HepG2 (cell line): Measurements from ENCODE around the gene GASK1A. TPM values are rescaled to one million over a fixed set of nuclear protein-coding genes. Genes with fewer than 3 reads are reported as not detected.

Experiments used
- ATAC-seq: fragments of 200-7000 bp; cut with Tn5 transposase; 3 replicates; pipeline ENCODE4 v1.9.1; 2020; ENCODE audit warnings: mild to moderate bottlenecking, moderate library complexity
- BruUV-seq: library from RNA; stranded (reverse); fragments of 400-500 nt; replicated peaks from 2 replicates; lab custom pipeline; 2021; lab: Mats Ljungman, UMichigan
- CTCF ChIA-PET: fragments of 300-600 bp; formaldehyde crosslinking; extraction: SDS; loops from one replicate; lab custom pipeline; 2021; ENCODE audit warnings: low total read pairs, inconsistent platforms, low intra/inter-chr PET ratio; lab: Yijun Ruan, JAX
- POLR2A ChIA-PET: fragments of 350-600 bp; sonication (Branson Sonifier 250); formaldehyde crosslinking; loops from one replicate; lab custom pipeline; 2020; ENCODE audit warnings: antibody characterized with exemption, inconsistent platforms; lab: Yijun Ruan, JAX
- DNase-seq: peaks from one replicate; pipeline ENCODE4 v3.0.0-alpha.2; 2015; ENCODE audit warnings: low spot score
- FAIRE-seq: peaks from 3 replicates; lab custom pipeline; 2011; peaks lifted over from hg19 to GRCh38; lab: Jason Lieb, UNC
- H2AFZ ChIP-seq: one replicate; pipeline ENCODE4 v1.6.1; 2011; ENCODE audit warnings: low read length, inconsistent platforms
- H3K27ac ChIP-seq: fragments of 300-600 bp; 3 replicates; pipeline ENCODE4 v1.8.0; 2011; ENCODE audit warnings: mixed run types, mild to moderate bottlenecking, mixed read lengths, low read length, inconsistent platforms; ENCODE audit not compliant: insufficient read depth; ENCODE audit errors: extremely low read length
- H3K27me3 ChIP-seq, 2 experiments: fragments of 200-600 bp in 1 of 2; 2 replicates in 1 of 2; 3 replicates in 1 of 2; pipeline versions ENCODE4 v1.6.0 to v1.8.0; 2011; ENCODE audit warnings: low read length in 2 of 2, mild to moderate bottlenecking in 2 of 2, moderate library complexity in 2 of 2, inconsistent platforms in 1 of 2; ENCODE audit not compliant: insufficient read depth in 2 of 2, control insufficient read depth in 1 of 2
- H3K36me3 ChIP-seq, 2 experiments: fragments of 200-600 bp in 1 of 2; replicated peaks in 1 of 2; 2 replicates in 1 of 2; 3 replicates in 1 of 2; pipeline versions ENCODE4 v1.5.1 to v1.8.0; 2011; ENCODE audit warnings: low read length in 2 of 2, inconsistent platforms in 1 of 2; ENCODE audit not compliant: insufficient read depth in 2 of 2, control insufficient read depth in 1 of 2
- H3K4me1 ChIP-seq: 2 replicates; pipeline ENCODE4 v1.5.1; 2012; ENCODE audit warnings: low read length, inconsistent platforms; ENCODE audit not compliant: insufficient read depth
- H3K4me2 ChIP-seq: 2 replicates; pipeline ENCODE4 v1.6.0; 2011; ENCODE audit warnings: low read depth, low read length, inconsistent platforms
- H3K4me3 ChIP-seq, 3 experiments: fragments of 200-600 bp in 1 of 3; sonication (generic), shearing (Covaris generic) in 1 of 3; replicated peaks in 1 of 3; 2 replicates each; pipeline ENCODE4 v1.5.1; 2011 to 2016; ENCODE audit warnings: low read length in 3 of 3, inconsistent platforms in 2 of 3, low read depth in 2 of 3, mild to moderate bottlenecking in 2 of 3, control low read depth in 1 of 3, mixed read lengths in 1 of 3; ENCODE audit not compliant: insufficient read depth in 1 of 3
- H3K79me2 ChIP-seq: one replicate; pipeline ENCODE4 v1.6.1; 2011; ENCODE audit warnings: low read length, inconsistent platforms; ENCODE audit not compliant: insufficient read depth
- H3K9ac ChIP-seq: 2 replicates; pipeline ENCODE4 v1.6.0; 2011; ENCODE audit warnings: mild to moderate bottlenecking, low read depth, low read length, inconsistent platforms; ENCODE audit not compliant: insufficient read depth
- H3K9me3 ChIP-seq: 2 replicates; pipeline ENCODE4 v1.5.1; 2012; ENCODE audit warnings: mild to moderate bottlenecking, low read length
- H4K20me1 ChIP-seq: 2 replicates; pipeline ENCODE4 v1.6.0; 2011; ENCODE audit warnings: inconsistent platforms, mild to moderate bottlenecking, low read length, moderate library complexity; ENCODE audit not compliant: insufficient read depth
- ASH2L ChIP-seq: fragments of 300-600, 200-600 bp; sonication (generic); IDR thresholded peaks from 2 replicates; pipeline ENCODE4 v1.7.0; 2017; ENCODE audit warnings: low read depth, mild to moderate bottlenecking, moderate library complexity, mixed read lengths, low read length; ENCODE audit not compliant: insufficient read length
- ATM ChIP-seq: fragments of 450-650 bp; IDR thresholded peaks from 2 replicates; pipeline ENCODE4 v1.7.1; 2017; ENCODE audit warnings: mild to moderate bottlenecking, borderline replicate concordance
- FOXA1 ChIP-seq, 2 experiments: fragments of 450-650 bp in 1 of 2; sonication (generic) in 1 of 2; formaldehyde crosslinking in 1 of 2; IDR thresholded peaks; 2 replicates each; pipeline versions ENCODE4 v1.4.0 to v1.6.1; 2016 to 2020; ENCODE audit warnings: missing genetic modification reagents in 1 of 2
- GFI1 ChIP-seq: sonication (generic); formaldehyde crosslinking; IDR thresholded peaks from 2 replicates; pipeline ENCODE4 v1.5.0; 2020; ENCODE audit warnings: missing genetic modification reagents, mild to moderate bottlenecking, borderline replicate concordance
- HOXA7 ChIP-seq: sonication (generic); formaldehyde crosslinking; IDR thresholded peaks from 2 replicates; pipeline ENCODE4 v1.8.1; 2022; ENCODE audit warnings: mild to moderate bottlenecking, missing genetic modification reagents, moderate library complexity
- IKZF1 ChIP-seq: fragments of 450-650 bp; IDR thresholded peaks from 2 replicates; pipeline ENCODE4 v1.7.1; 2016
- MIXL1 ChIP-seq: IDR thresholded peaks from 2 replicates; pipeline ENCODE4 v1.6.1; 2016
- NFIB ChIP-seq: sonication (generic); formaldehyde crosslinking; IDR thresholded peaks from 2 replicates; pipeline ENCODE4 v1.9.0; 2021; ENCODE audit warnings: missing genetic modification reagents, mild to moderate bottlenecking, borderline replicate concordance
- PHF5A ChIP-seq: IDR thresholded peaks from one replicate; pipeline ENCODE4 v1.6.1; 2018; ENCODE audit warnings: low read depth, missing genetic modification reagents; ENCODE audit not compliant: unreplicated experiment
- RBFOX2 ChIP-seq: fragments of 200-400 bp; formaldehyde crosslinking; IDR thresholded peaks from 2 replicates; pipeline ENCODE4 v1.6.1; 2017; ENCODE audit warnings: low read depth, mild to moderate bottlenecking, low read length
- RFXAP ChIP-seq: sonication (generic); formaldehyde crosslinking; IDR thresholded peaks from 2 replicates; pipeline ENCODE4 v1.4.0; 2020; ENCODE audit warnings: missing genetic modification reagents, borderline replicate concordance
- TP53 ChIP-seq: sonication (generic); formaldehyde crosslinking; conservative IDR thresholded peaks from 2 replicates; pipeline ENCODE4 v1.4.0; 2020; ENCODE audit warnings: missing genetic modification reagents
- ZNF326 ChIP-seq: sonication (generic); formaldehyde crosslinking; IDR thresholded peaks from 2 replicates; pipeline ENCODE4 v1.4.0; 2020; ENCODE audit warnings: missing genetic modification reagents, borderline replicate concordance
- ZNF331 ChIP-seq: sonication (generic); formaldehyde crosslinking; IDR thresholded peaks from 2 replicates; pipeline ENCODE4 v1.4.0; 2020; ENCODE audit warnings: missing genetic modification reagents
- ZNF513 ChIP-seq: sonication (generic); formaldehyde crosslinking; conservative IDR thresholded peaks from 2 replicates; pipeline ENCODE4 v1.5.0; 2020; ENCODE audit warnings: missing genetic modification reagents
- WGBS: methylation state at CpG from one replicate; pipeline ENCODE4 v1.1.6; 2017; ENCODE audit warnings: low lambda C conversion rate; 5-methylcytosine and 5-hydroxymethylcytosine counted together
- in situ Hi-C: cut with HindIII; loops from 2 replicates; pipeline ENCODE4 v1.10.0; 2017; ENCODE audit warnings: low pct_unique_long_range_greater_than_20kb; ENCODE audit not compliant: extremely low pct_ligation_motif_present
- intact Hi-C: fragments of 100-400 bp; cut with micrococcal nuclease; formaldehyde crosslinking; loops from one replicate; pipeline ENCODE4 v1.10.0; 2022; ENCODE audit not compliant: unreplicated experiment
- polyA plus RNA-seq, 8 experiments: library from polyadenylated mRNA; depleted of rRNA in 3 of 8; stranded (reverse) in 7 of 8; unstranded in 1 of 8; fragments of >200 nt; fragmentation: Illumina TruSeq in 4 of 8; extraction: Trizol in 4 of 8; gene quantifications; 2 replicates each; pipeline versions ENCODE4 v1.2.1 to v1.2.3, GENCODE V29; 2011 to 2016; ENCODE audit warnings: low read depth in 4 of 8, missing spikeins in 1 of 8, mixed read lengths in 1 of 8; ENCODE audit not compliant: insufficient read depth in 1 of 8
- total RNA-seq, 5 experiments: library from RNA; depleted of rRNA; stranded (reverse); fragments of >200 nt; fragmentation: Illumina TruSeq; extraction: Trizol; gene quantifications; 2 replicates each; pipeline ENCODE4 v1.2.3, GENCODE V29; 2016; ENCODE audit warnings: low read depth in 1 of 5
- TF ChIP-seq, protein P1 (sequence below): sonication (generic); formaldehyde crosslinking; IDR thresholded peaks from 2 replicates; pipeline ENCODE4 v1.5.1; 2020; ENCODE audit warnings: missing genetic modification reagents, mild to moderate bottlenecking, borderline replicate concordance

GASK1A gene
- total and polyA plus RNA-seq, 2 of the 13 experiments (the other 11 are each of a cell fraction or from before 2014, with no cell fraction given) = not detected

DNA sequence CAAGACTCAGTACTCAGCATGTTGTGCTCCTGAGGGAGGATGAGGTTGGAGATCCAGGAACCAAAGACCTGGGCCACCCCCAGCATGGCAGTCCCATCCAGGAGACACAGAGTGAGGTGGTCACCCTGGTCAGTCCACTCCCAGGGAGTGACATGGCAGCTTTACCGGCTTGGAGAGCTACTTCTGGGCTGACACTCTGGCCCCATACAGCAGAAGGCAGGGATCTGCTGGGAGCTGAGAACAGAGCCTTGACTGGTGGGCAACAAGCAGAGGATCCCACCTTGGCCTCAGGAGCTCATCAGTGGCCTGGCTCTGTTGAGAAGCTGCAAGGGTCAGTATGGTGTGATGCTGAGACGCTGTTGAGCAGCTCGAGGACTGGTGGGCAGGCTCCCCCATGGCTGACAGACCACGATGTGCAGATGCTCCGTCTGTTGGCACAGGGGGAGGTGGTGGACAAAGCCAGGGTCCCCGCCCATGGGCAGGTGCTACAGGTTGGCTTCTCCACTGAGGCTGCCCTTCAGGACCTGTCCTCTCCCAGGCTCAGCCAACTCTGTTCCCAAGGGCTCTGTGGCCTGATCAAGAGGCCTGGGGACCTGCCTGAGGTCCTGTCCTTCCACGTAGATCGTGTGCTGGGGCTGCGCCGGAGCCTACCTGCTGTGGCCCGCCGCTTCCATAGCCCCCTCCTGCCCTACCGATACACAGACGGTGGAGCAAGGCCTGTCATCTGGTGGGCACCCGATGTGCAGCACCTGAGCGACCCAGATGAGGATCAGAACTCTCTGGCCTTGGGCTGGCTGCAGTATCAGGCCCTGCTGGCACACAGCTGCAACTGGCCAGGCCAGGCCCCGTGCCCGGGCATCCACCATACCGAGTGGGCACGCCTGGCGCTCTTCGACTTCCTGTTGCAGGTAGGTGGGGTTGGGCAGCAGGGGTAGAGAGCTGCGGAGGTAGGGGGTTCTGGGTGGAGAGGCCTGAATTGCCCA, 53.8 kb downstream of the GASK1A start (continued):
- no peak for TF ChIP-seq ASH2L
- TF ChIP-seq IKZF1 = no peak

- in situ Hi-C loops = no loop called here
- Histone ChIP-seq H2AFZ (no peak overlapping the region), H3K36me3 (no peaks in the 10 kb centered on the region), H3K79me2 (no peaks in the 10 kb centered on the region), H3K4me1 (no peaks in the 10 kb centered on the region), H3K4me3 (no peak overlapping the region), H3K9me3 (no peaks in the 10 kb centered on the region), H3K27ac (no peak overlapping the region), H4K20me1 (no peaks in the 10 kb centered on the region; the same call in 1 of the 2 replicates), H3K9ac (no peak overlapping the region), H3K4me2 (no peak overlapping the region)
- no TSS peak for BruUV-seq
- ChIA-PET POLR2A (no interaction called here), CTCF (no interaction called here)
- ATAC-seq (no peak), DNase-seq (no peak), FAIRE-seq (no peak)
- WGBS = 27% methylated on average over 4 of the region's 4 CpGs
- intact Hi-C loops = no loop called here
- no peak for TF ChIP-seq RFXAP
- TF ChIP-seq GFI1 (CRISPR knock-in tag) = no peak
- TF ChIP-seq ZNF331 = no peak
- no peak for TF ChIP-seq ZNF326
- no peak for TF ChIP-seq RBFOX2
- TF ChIP-seq, protein P1, sequence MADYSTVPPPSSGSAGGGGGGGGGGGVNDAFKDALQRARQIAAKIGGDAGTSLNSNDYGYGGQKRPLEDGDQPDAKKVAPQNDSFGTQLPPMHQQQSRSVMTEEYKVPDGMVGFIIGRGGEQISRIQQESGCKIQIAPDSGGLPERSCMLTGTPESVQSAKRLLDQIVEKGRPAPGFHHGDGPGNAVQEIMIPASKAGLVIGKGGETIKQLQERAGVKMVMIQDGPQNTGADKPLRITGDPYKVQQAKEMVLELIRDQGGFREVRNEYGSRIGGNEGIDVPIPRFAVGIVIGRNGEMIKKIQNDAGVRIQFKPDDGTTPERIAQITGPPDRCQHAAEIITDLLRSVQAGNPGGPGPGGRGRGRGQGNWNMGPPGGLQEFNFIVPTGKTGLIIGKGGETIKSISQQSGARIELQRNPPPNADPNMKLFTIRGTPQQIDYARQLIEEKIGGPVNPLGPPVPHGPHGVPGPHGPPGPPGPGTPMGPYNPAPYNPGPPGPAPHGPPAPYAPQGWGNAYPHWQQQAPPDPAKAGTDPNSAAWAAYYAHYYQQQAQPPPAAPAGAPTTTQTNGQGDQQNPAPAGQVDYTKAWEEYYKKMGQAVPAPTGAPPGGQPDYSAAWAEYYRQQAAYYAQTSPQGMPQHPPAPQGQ (CRISPR knock-in tag) = no peak
- TF ChIP-seq ZNF513 = no peak
- no peak for TF ChIP-seq HOXA7
- TF ChIP-seq PHF5A = no peak
- TF ChIP-seq MIXL1 (CRISPR knock-in tag) = no peak
- TF ChIP-seq ATM = no peak
- no peak for TF ChIP-seq FOXA1 (IDR thresholded peaks at IDR 0.05)
- TF ChIP-seq FOXA1 (CRISPR knock-in tag; IDR thresholded peaks at IDR 0.05) = no peak
- no peak for TF ChIP-seq NFIB (CRISPR knock-in tag)
- no peak for TF ChIP-seq TP53 (CRISPR knock-in tag)
- TF ChIP-seq, all 625 proteins: peak for 0
- peaks cover 2 to 6% of the 10 kb centered on the region in 2 experiments; a peak in 4 of 5 replicates for H3K27me3 ChIP-seq
Observed at GRCh38 chr3:43034200-43034599, 55.1 kb downstream of the GASK1A start.
